Astrocyte (in vitro differentiated cells and primary cell): Measurements from ENCODE around the gene NCOR1. TPM values are rescaled to one million over a fixed set of nuclear protein-coding genes. Genes with fewer than 3 reads are reported as not detected.

Experiments
- DNase-seq: peaks from one replicate; pipeline ENCODE4 v3.0.0-alpha.2; 2010; ENCODE audit warnings: low read depth
- FAIRE-seq: peaks from 2 replicates; lab custom pipeline; 2011; peaks lifted over from hg19 to GRCh38; lab: Jason Lieb, UNC
- H2AFZ ChIP-seq: 2 replicates; pipeline ENCODE4 v1.6.0; 2012; ENCODE audit warnings: low read depth, low read length, inconsistent platforms
- H3K27ac ChIP-seq: 2 replicates; pipeline ENCODE4 v1.5.1; 2011; ENCODE audit warnings: low read depth, low read length, inconsistent platforms
- H3K27me3 ChIP-seq: 2 replicates; pipeline ENCODE4 v1.6.0; 2011; ENCODE audit warnings: low read length, inconsistent platforms; ENCODE audit not compliant: insufficient read depth
- H3K36me3 ChIP-seq: 2 replicates; pipeline ENCODE4 v1.5.1; 2011; ENCODE audit warnings: low read length, inconsistent platforms; ENCODE audit not compliant: insufficient read depth
- H3K4me1 ChIP-seq: 2 replicates; pipeline ENCODE4 v1.5.1; 2011; ENCODE audit warnings: low read length, inconsistent platforms; ENCODE audit not compliant: insufficient read depth
- H3K4me2 ChIP-seq: 2 replicates; pipeline ENCODE4 v1.6.0; 2012; ENCODE audit warnings: low read length, inconsistent platforms
- H3K4me3 ChIP-seq: 2 replicates; pipeline ENCODE4 v1.5.1; 2011; ENCODE audit warnings: low read depth, mild to moderate bottlenecking, low read length, inconsistent platforms; ENCODE audit not compliant: insufficient read depth
- H3K79me2 ChIP-seq: 2 replicates; pipeline ENCODE4 v1.6.0; 2012; ENCODE audit warnings: mild to moderate bottlenecking, low read length, inconsistent platforms; ENCODE audit not compliant: insufficient read depth
- H3K9ac ChIP-seq: 2 replicates; pipeline ENCODE4 v1.6.0; 2012; ENCODE audit warnings: mild to moderate bottlenecking, low read length, inconsistent platforms
- H3K9me3 ChIP-seq: 2 replicates; pipeline ENCODE4 v1.5.1; 2012; ENCODE audit warnings: low read depth, mild to moderate bottlenecking, low read length, inconsistent platforms; ENCODE audit not compliant: insufficient read depth
- H4K20me1 ChIP-seq: 2 replicates; pipeline ENCODE4 v1.6.0; 2012; ENCODE audit warnings: low read length, inconsistent platforms; ENCODE audit not compliant: insufficient read depth
- H3K27ac Mint-ChIP-seq: one replicate; pipeline ENCODE4 v1.8.0; 2021; ENCODE audit warnings: mild to moderate bottlenecking, mixed read lengths; ENCODE audit not compliant: unreplicated experiment
- H3K27me3 Mint-ChIP-seq: one replicate; pipeline ENCODE4 v1.8.0; 2021; ENCODE audit warnings: low read depth, mixed read lengths; ENCODE audit not compliant: unreplicated experiment
- H3K36me3 Mint-ChIP-seq: one replicate; pipeline ENCODE4 v1.8.0; 2021; ENCODE audit warnings: low read depth, mixed read lengths; ENCODE audit not compliant: unreplicated experiment
- H3K4me1 Mint-ChIP-seq: one replicate; pipeline ENCODE4 v1.8.0; 2021; ENCODE audit warnings: low read depth, mixed read lengths; ENCODE audit not compliant: unreplicated experiment
- H3K4me3 Mint-ChIP-seq: one replicate; pipeline ENCODE4 v1.8.0; 2021; ENCODE audit warnings: mild to moderate bottlenecking, moderate library complexity, mixed read lengths; ENCODE audit not compliant: unreplicated experiment
- H3K9me3 Mint-ChIP-seq: one replicate; pipeline ENCODE4 v1.8.0; 2021; ENCODE audit warnings: mild to moderate bottlenecking, mixed read lengths; ENCODE audit not compliant: unreplicated experiment
- CTCF ChIP-seq: IDR thresholded peaks from 2 replicates; pipeline ENCODE4 v1.5.1; 2011; ENCODE audit warnings: low read depth, mild to moderate bottlenecking, inconsistent platforms, low read length, moderate library complexity; ENCODE audit not compliant: insufficient read depth
- EZH2 ChIP-seq: IDR thresholded peaks from 2 replicates; pipeline ENCODE4 v1.6.1; 2012; ENCODE audit warnings: mild to moderate bottlenecking, low read length, inconsistent platforms; ENCODE audit not compliant: insufficient read depth
- total RNA-seq: library from RNA; stranded (reverse); gene quantifications from 2 replicates; pipeline ENCODE4 v1.2.1, GENCODE V29; 2021

The NCOR1 gene
- total RNA-seq, 1 donor from 2014 or later: 119 TPM

- Mint-ChIP-seq H3K4me1 (peaks cover 21% of the 10 kb centered on the region), H3K27me3 (no peaks in the 10 kb centered on the region), H3K27ac (peak overlapping the region; percentile 73), H3K9me3 (peaks cover 4% of the 10 kb centered on the region), H3K36me3 (peaks cover 40% of the 10 kb centered on the region), H3K4me3 (no peak overlapping the region)
- Histone ChIP-seq H4K20me1 (no peaks in the 10 kb centered on the region), H3K4me1 (peaks cover 27% of the 10 kb centered on the region), H3K4me2 (peak overlapping the region; percentile 37), H2AFZ (no peak overlapping the region), H3K9me3 (no peaks in the 10 kb centered on the region), H3K79me2 (peaks cover 7% of the 10 kb centered on the region), H3K4me3 (no peak overlapping the region), H3K27me3 (no peaks in the 10 kb centered on the region), H3K36me3 (peaks cover 45% of the 10 kb centered on the region), H3K9ac (peak overlapping the region; percentile 39), H3K27ac (peak overlapping the region; percentile 39)
- no peak for TF ChIP-seq CTCF
- TF ChIP-seq EZH2: no peak
- FAIRE-seq (no peak), DNase-seq (peak; percentile 32)
These were observed 177.7 kb downstream of the NCOR1 start for GRCh38 chr17:16037636-16038035.

DNA sequence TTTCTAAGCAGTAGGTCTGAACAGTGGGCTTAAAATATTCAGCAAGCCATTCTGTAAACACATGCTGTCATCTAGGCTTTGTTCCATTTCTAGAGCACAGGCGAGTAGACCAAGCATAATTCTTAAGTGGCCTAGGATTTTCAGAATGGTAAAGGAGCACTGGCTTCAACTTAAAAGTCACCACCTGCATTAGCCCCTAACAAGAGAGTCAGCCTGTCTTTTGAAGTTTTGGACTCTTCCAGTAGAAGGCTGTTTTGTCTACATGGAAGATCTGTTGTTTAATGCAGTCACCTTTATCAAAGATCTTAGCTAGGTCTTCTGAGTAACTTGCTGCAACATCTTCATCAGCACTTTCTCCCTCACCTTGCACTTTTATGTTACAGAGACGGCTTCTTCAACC is 179.1 kb downstream of the NCOR1 start:
- no peak overlapping the region for H3K27ac ChIP-seq
- no peaks in the 10 kb centered on the region for H4K20me1 ChIP-seq
- H3K4me1 ChIP-seq: peaks cover 27% of the 10 kb centered on the region
- H3K9me3 Mint-ChIP-seq: peaks cover 4% of the 10 kb centered on the region
- peaks cover 44% of the 10 kb centered on the region for H3K36me3 Mint-ChIP-seq
- no peaks in the 10 kb centered on the region for H3K9me3 ChIP-seq
- FAIRE-seq (no peak), DNase-seq (no peak)
- H3K4me3 ChIP-seq: no peak overlapping the region
- H3K4me3 Mint-ChIP-seq: no peak overlapping the region
- no peak overlapping the region for H3K4me2 ChIP-seq
- H3K36me3 ChIP-seq: peaks cover 55% of the 10 kb centered on the region
- no peaks in the 10 kb centered on the region for H3K27me3 ChIP-seq
- no peak overlapping the region for H3K9ac ChIP-seq
- H3K79me2 ChIP-seq: peaks cover 5% of the 10 kb centered on the region
- H3K27me3 Mint-ChIP-seq: no peaks in the 10 kb centered on the region
- H3K27ac Mint-ChIP-seq: no peak overlapping the region
- H3K4me1 Mint-ChIP-seq: peaks cover 21% of the 10 kb centered on the region
- no peak overlapping the region for H2AFZ ChIP-seq
- TF ChIP-seq CTCF: no peak
- TF ChIP-seq EZH2: no peak

- no peak for TF ChIP-seq EZH2
- no peaks in the 10 kb centered on the region for H3K79me2 ChIP-seq
- no peak overlapping the region for H3K4me2 ChIP-seq
- H3K27ac ChIP-seq: no peak overlapping the region
- no peaks in the 10 kb centered on the region for H3K9me3 ChIP-seq
- Mint-ChIP-seq H3K4me3 (no peak overlapping the region), H3K36me3 (peaks cover 41% of the 10 kb centered on the region), H3K4me1 (peaks cover 29% of the 10 kb centered on the region), H3K27me3 (no peaks in the 10 kb centered on the region), H3K9me3 (peaks cover 4% of the 10 kb centered on the region), H3K27ac (no peak overlapping the region)
- H3K27me3 ChIP-seq: no peaks in the 10 kb centered on the region
- H3K9ac ChIP-seq: no peak overlapping the region
- no peak for DNase-seq
- H4K20me1 ChIP-seq: no peaks in the 10 kb centered on the region
- FAIRE-seq: no peak
- peaks cover 21% of the 10 kb centered on the region for H3K4me1 ChIP-seq
- peaks cover 72% of the 10 kb centered on the region for H3K36me3 ChIP-seq
- no peak overlapping the region for H2AFZ ChIP-seq
- H3K4me3 ChIP-seq: no peak overlapping the region
These were observed 181.5 kb downstream of the NCOR1 start for GRCh38 chr17:16033729-16034349.
